ENCODE results near the gene CSGALNACT2. TPM values are rescaled to one million over a fixed set of nuclear protein-coding genes. Genes with fewer than 3 reads are reported as not detected.

Gene CSGALNACT2
- total RNA-seq, 1 experiment from 2014 or later: 8.9 TPM

GRCh38 chr10:43202224-43202656, 64.0 kb downstream of the CSGALNACT2 start:
- no peak overlapping the region for H2BK12ac ChIP-seq (ENCODE audit: insufficient read length, low read depth, low read length)
- H3K79me2 ChIP-seq (ENCODE audit: insufficient read depth, low read length): no peaks in the 10 kb centered on the region
- no peak overlapping the region for H3K4ac ChIP-seq (ENCODE audit: low read depth, low read length)
- no peak overlapping the region for H4K8ac ChIP-seq (replicated peaks; ENCODE audit: insufficient read length, low read depth, low read length)
- H3K9me3 Mint-ChIP-seq: no peaks in the 10 kb centered on the region
- no peaks in the 10 kb centered on the region for H3K27me3 ChIP-seq (ENCODE audit: insufficient read depth, low read length)
- H3K23me2 ChIP-seq (ENCODE audit: insufficient read length, low read depth, low read length, poor library complexity, severe bottlenecking): no peaks in the 10 kb centered on the region
- H4K5ac ChIP-seq (ENCODE audit: insufficient read length, low read depth, low read length): no peak overlapping the region
- H2BK20ac ChIP-seq (ENCODE audit: low read depth, low read length, poor library complexity, severe bottlenecking): no peak overlapping the region
- peaks cover 17 to 30% (median 24%) of the 10 kb centered on the region in 3 experiments; a peak in 6 of 7 replicates for H3K36me3 Mint-ChIP-seq (ENCODE audit: insufficient read depth in 1 of 3, low read depth in 3 of 3)
- no peak overlapping the region for H2BK5ac ChIP-seq (ENCODE audit: insufficient read length, low read length)
- no peak overlapping the region for H3T11ph ChIP-seq (ENCODE audit: low read length)
- no peak overlapping the region for H2AFZ ChIP-seq (ENCODE audit: low read length)
- no peak overlapping the region for H3K18ac ChIP-seq (ENCODE audit: insufficient read length, low read depth, low read length)
- H3K27ac Mint-ChIP-seq: 0 out of 7 replicates have a peak overlapping the region, but pooled peaks of 1 of the 3 experiments have one; percentile 39
- TF ChIP-seq, protein P1, sequence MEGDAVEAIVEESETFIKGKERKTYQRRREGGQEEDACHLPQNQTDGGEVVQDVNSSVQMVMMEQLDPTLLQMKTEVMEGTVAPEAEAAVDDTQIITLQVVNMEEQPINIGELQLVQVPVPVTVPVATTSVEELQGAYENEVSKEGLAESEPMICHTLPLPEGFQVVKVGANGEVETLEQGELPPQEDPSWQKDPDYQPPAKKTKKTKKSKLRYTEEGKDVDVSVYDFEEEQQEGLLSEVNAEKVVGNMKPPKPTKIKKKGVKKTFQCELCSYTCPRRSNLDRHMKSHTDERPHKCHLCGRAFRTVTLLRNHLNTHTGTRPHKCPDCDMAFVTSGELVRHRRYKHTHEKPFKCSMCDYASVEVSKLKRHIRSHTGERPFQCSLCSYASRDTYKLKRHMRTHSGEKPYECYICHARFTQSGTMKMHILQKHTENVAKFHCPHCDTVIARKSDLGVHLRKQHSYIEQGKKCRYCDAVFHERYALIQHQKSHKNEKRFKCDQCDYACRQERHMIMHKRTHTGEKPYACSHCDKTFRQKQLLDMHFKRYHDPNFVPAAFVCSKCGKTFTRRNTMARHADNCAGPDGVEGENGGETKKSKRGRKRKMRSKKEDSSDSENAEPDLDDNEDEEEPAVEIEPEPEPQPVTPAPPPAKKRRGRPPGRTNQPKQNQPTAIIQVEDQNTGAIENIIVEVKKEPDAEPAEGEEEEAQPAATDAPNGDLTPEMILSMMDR (conservative IDR thresholded peaks at IDR 0.05): peak; percentile 83
- H3K4me1 Mint-ChIP-seq: peaks cover 1 to 7% of the 10 kb centered on the region in 2 experiments; a peak in 2 of 4 replicates
- H3K4me2 ChIP-seq (ENCODE audit: insufficient read depth, insufficient read length, low read length): peak overlapping the region; percentile 30
- H3K27ac ChIP-seq (ENCODE audit: insufficient read length, low read depth, low read length): no peak overlapping the region
- no peaks in the 10 kb centered on the region for H4K20me1 ChIP-seq (ENCODE audit: control insufficient read depth, insufficient read depth, insufficient read length)
- H3K4me1 ChIP-seq (ENCODE audit: insufficient read depth, low read length): no peaks in the 10 kb centered on the region
- H3K27me3 Mint-ChIP-seq (ENCODE audit: low read depth): no peaks in the 10 kb centered on the region
- no peak overlapping the region for H2AK5ac ChIP-seq (ENCODE audit: insufficient read length, low read length)
- peak; percentile 75 for DNase-seq
- H2BK120ac ChIP-seq (ENCODE audit: low read depth, low read length, poor library complexity, severe bottlenecking): no peak overlapping the region
- no peak overlapping the region for H4K91ac ChIP-seq (ENCODE audit: insufficient read length, low read depth, low read length)
- no CpG with 5 or more reads among the region's 29 CpGs for WGBS (ENCODE audit: extremely low coverage, insufficient read length, low lambda C conversion rate)
- H3K14ac ChIP-seq (ENCODE audit: insufficient read depth, low read length): no peak overlapping the region; the same call in 1 of the 2 replicates
- H2BK15ac ChIP-seq (ENCODE audit: low read depth, low read length): no peak overlapping the region
- no peak overlapping the region for H3K56ac ChIP-seq (ENCODE audit: insufficient read length, low read depth, low read length)
- no peaks in the 10 kb centered on the region for H3K9me3 ChIP-seq (ENCODE audit: control insufficient read depth, low read depth, low read length)
- H3K79me1 ChIP-seq (ENCODE audit: insufficient read depth, low read depth, low read length, poor library complexity, severe bottlenecking): no peaks in the 10 kb centered on the region
- no peak overlapping the region for H3K9ac ChIP-seq (ENCODE audit: extremely low read depth, insufficient read length, low read length)
- peak overlapping the region; percentile 75 to 90 for H3K4me3 Mint-ChIP-seq
- no peak overlapping the region for H3K23ac ChIP-seq (ENCODE audit: insufficient read length, low read depth, low read length)
